GM12878 (cell line): ENCODE results near the gene ZMIZ2. TPM values are rescaled to one million over a fixed set of nuclear protein-coding genes. Genes with fewer than 3 reads are reported as not detected.

Source experiments
- ATAC-seq: fragments of 200-7000 bp; cut with Tn5 transposase; 3 replicates; pipeline ENCODE4 v1.9.1; 2020; ENCODE audit warnings: mild to moderate bottlenecking, moderate library complexity
- BruUV-seq: library from RNA; stranded (reverse); fragments of 400-500 nt; replicated peaks from 2 replicates; lab custom pipeline; 2021; lab: Mats Ljungman, UMichigan
- CTCF ChIA-PET: fragments of 300-600 bp; sonication (Branson Sonifier 250); formaldehyde crosslinking; extraction: SDS; loops from one replicate; lab custom pipeline; 2021; ENCODE audit warnings: inconsistent platforms; lab: Yijun Ruan, JAX
- POLR2A ChIA-PET: fragments of 350-600 bp; formaldehyde crosslinking; extraction: SDS; loops from one replicate; lab custom pipeline; 2021; ENCODE audit warnings: inconsistent platforms; lab: Charles Lee
- RAD21 ChIA-PET: fragments of 300-600 bp; sonication (Branson Sonifier 250); formaldehyde crosslinking; loops from one replicate; lab custom pipeline; 2023; ENCODE audit warnings: antibody characterized with exemption; ENCODE audit not compliant: unreplicated experiment; lab: Charles Lee
- SMC1A ChIA-PET: fragments of 300-600 bp; sonication (Branson Sonifier 250); formaldehyde crosslinking; loops from one replicate; lab custom pipeline; 2023; ENCODE audit not compliant: unreplicated experiment, uncharacterized antibody; lab: Charles Lee
- DNase-seq: peaks from one replicate; pipeline ENCODE4 v3.0.0-alpha.2; 2011; ENCODE audit warnings: low read depth, low spot score
- FAIRE-seq: peaks from 3 replicates; lab custom pipeline; 2011; peaks lifted over from hg19 to GRCh38; lab: Jason Lieb, UNC
- H2AFZ ChIP-seq: 2 replicates; pipeline ENCODE4 v1.6.0; 2011; ENCODE audit warnings: low read depth, low read length, control low read depth; ENCODE audit not compliant: control insufficient read depth
- H3K27ac ChIP-seq: 2 replicates; pipeline ENCODE4 v1.5.1; 2011; ENCODE audit warnings: control low read depth; ENCODE audit not compliant: control insufficient read depth, insufficient read depth
- H3K27me3 ChIP-seq, 2 experiments: replicated peaks in 1 of 2; 2 replicates each; pipeline versions ENCODE4 v1.6.0 to v1.6.1; 2011; ENCODE audit warnings: low read length in 1 of 2; ENCODE audit not compliant: control insufficient read depth in 2 of 2, insufficient read depth in 2 of 2
- H3K36me3 ChIP-seq, 2 experiments: 2 replicates each; pipeline ENCODE4 v1.5.1; 2011; ENCODE audit warnings: low read length in 1 of 2; ENCODE audit not compliant: control insufficient read depth in 2 of 2, insufficient read depth in 2 of 2
- H3K4me1 ChIP-seq: 2 replicates; pipeline ENCODE4 v1.6.1; 2011; ENCODE audit warnings: mild to moderate bottlenecking, low read length, moderate library complexity, mixed read lengths; ENCODE audit not compliant: control insufficient read depth, insufficient read depth
- H3K4me2 ChIP-seq: 2 replicates; pipeline ENCODE4 v1.6.0; 2011; ENCODE audit warnings: control low read depth; ENCODE audit not compliant: control insufficient read depth, insufficient read depth
- H3K4me3 ChIP-seq: fragments of 200-600 bp; sonication (generic); 2 replicates; pipeline ENCODE4 v1.5.1; 2016
- H3K79me2 ChIP-seq: 2 replicates; pipeline ENCODE4 v1.6.0; 2011; ENCODE audit warnings: low read length; ENCODE audit not compliant: control insufficient read depth, insufficient read depth
- H3K9ac ChIP-seq: 2 replicates; pipeline ENCODE4 v1.8.0; 2011; ENCODE audit warnings: low read length, control low read depth, mixed read lengths; ENCODE audit not compliant: control insufficient read depth, insufficient read depth
- H3K9me3 ChIP-seq: replicated peaks from 3 replicates; pipeline ENCODE4 v1.5.1; 2011; ENCODE audit warnings: mild to moderate bottlenecking, low read length; ENCODE audit not compliant: control insufficient read depth, insufficient read depth
- H4K20me1 ChIP-seq: 2 replicates; pipeline ENCODE4 v1.6.0; 2011; ENCODE audit not compliant: control insufficient read depth, insufficient read depth
- CREM ChIP-seq: IDR thresholded peaks from 2 replicates; pipeline ENCODE4 v1.6.1; 2014; ENCODE audit warnings: antibody characterized with exemption, low read depth
- DPF2 ChIP-seq: fragments of 450-650 bp; IDR thresholded peaks from 2 replicates; pipeline ENCODE4 v1.6.1; 2017; ENCODE audit warnings: mild to moderate bottlenecking
- EP300 ChIP-seq, 2 experiments: fragments of 150-350 bp in 1 of 2; IDR thresholded peaks; 2 replicates each; pipeline ENCODE4 v1.6.1; 2011 to 2012; ENCODE audit warnings: low read depth in 2 of 2, low read length in 2 of 2, borderline replicate concordance in 1 of 2, improper control_type of control experiment in 1 of 2, inconsistent platforms in 1 of 2; ENCODE audit not compliant: control insufficient read depth in 1 of 2
- POLR2AphosphoS2 ChIP-seq: IDR thresholded peaks from 2 replicates; pipeline ENCODE4 v1.6.1; 2011; ENCODE audit warnings: low read depth, mild to moderate bottlenecking, low read length, improper control_type of control experiment, moderate library complexity
- RAD21 ChIP-seq: IDR thresholded peaks from 2 replicates; pipeline ENCODE4 v1.6.1; 2011; ENCODE audit warnings: mild to moderate bottlenecking, low read depth, low read length, moderate library complexity; ENCODE audit not compliant: insufficient read depth
- RB1 ChIP-seq: fragments of 450-650 bp; formaldehyde crosslinking; IDR thresholded peaks from 2 replicates; pipeline ENCODE4 v1.6.1; 2017; ENCODE audit warnings: mild to moderate bottlenecking, borderline replicate concordance
- SMAD1 ChIP-seq: fragments of 450-650 bp; IDR thresholded peaks from 2 replicates; pipeline ENCODE4 v1.6.1; 2018; ENCODE audit warnings: mild to moderate bottlenecking, low read depth; ENCODE audit not compliant: partially characterized antibody
- TAF1 ChIP-seq: IDR thresholded peaks from 2 replicates; pipeline ENCODE4 v1.6.1; 2011; ENCODE audit warnings: mild to moderate bottlenecking, low read depth, low read length, borderline replicate concordance
- TCF12 ChIP-seq: IDR thresholded peaks from 2 replicates; pipeline ENCODE4 v1.6.1; 2011; ENCODE audit warnings: low read depth, mild to moderate bottlenecking, low read length
- TCF3 ChIP-seq: IDR thresholded peaks from 2 replicates; pipeline ENCODE4 v1.6.1; 2012; ENCODE audit warnings: low read depth, mild to moderate bottlenecking, low read length, borderline replicate concordance; ENCODE audit not compliant: insufficient read depth
- ZZZ3 ChIP-seq: IDR thresholded peaks from 2 replicates; pipeline ENCODE4 v1.6.1; 2011; ENCODE audit warnings: low read depth; ENCODE audit not compliant: control insufficient read depth, insufficient read length
- WGBS: methylation state at CpG from one replicate; pipeline ENCODE4 v1.1.6; 2016; ENCODE audit warnings: low lambda C conversion rate; ENCODE audit not compliant: insufficient replicate concordance, insufficient coverage; ENCODE audit errors: missing lambda C conversion rate; 5-methylcytosine and 5-hydroxymethylcytosine counted together
- in situ Hi-C: fragments of 300-500 bp; cut with MboI; formaldehyde crosslinking; loops from 9 replicates; pipeline ENCODE4 v1.14.3; 2018; ENCODE audit warnings: mixed read lengths
- intact Hi-C: fragments of 100-400 bp; cut with micrococcal nuclease; formaldehyde crosslinking; loops from one replicate; pipeline ENCODE4 v1.14.2; 2022; ENCODE audit not compliant: unreplicated experiment
- polyA plus RNA-seq, 11 experiments: library from polyadenylated mRNA; depleted of rRNA in 4 of 11; unstranded in 6 of 11; stranded (reverse) in 5 of 11; fragments of >200 nt; fragmentation: Nextera tagmentation in 4 of 11; fragmentation: Illumina TruSeq in 1 of 11; extraction: Ambion mirVana in 4 of 11; extraction: Trizol in 1 of 11; gene quantifications; 1 replicate in 1 of 11; 2 replicates in 10 of 11; pipeline versions ENCODE4 v1.2.1 to v1.2.3, GENCODE V29; 2011 to 2016; ENCODE audit warnings: inconsistent platforms in 2 of 11, missing spikeins in 2 of 11, low read depth in 1 of 11
- total RNA-seq, 4 experiments: library from RNA; depleted of rRNA in 3 of 4; stranded (reverse); fragments of >200 nt in 3 of 4; fragmentation: Illumina TruSeq in 1 of 4; extraction: Trizol in 1 of 4; gene quantifications; 2 replicates each; pipeline versions ENCODE4 v1.2.1 to v1.2.3, GENCODE V29; 2013 to 2021
- TF ChIP-seq, protein P1 (sequence below): IDR thresholded peaks from 2 replicates; pipeline ENCODE4 v1.6.1; 2011; ENCODE audit warnings: low read depth, mild to moderate bottlenecking, low read length, moderate library complexity, borderline replicate concordance; ENCODE audit errors: extremely low read depth
- TF ChIP-seq, protein P2 (sequence below): fragments of 450-650 bp; IDR thresholded peaks from 2 replicates; pipeline ENCODE4 v1.6.1; 2017; ENCODE audit warnings: mild to moderate bottlenecking, moderate library complexity
- TF ChIP-seq, protein P3 (sequence below): fragments of 450-650 bp; IDR thresholded peaks from 2 replicates; pipeline ENCODE4 v1.6.1; 2017; ENCODE audit warnings: borderline replicate concordance

The ZMIZ2 gene
- total and polyA plus RNA-seq, 10 of the 15 experiments (the other 5 are each of a cell fraction or from before 2014, with no cell fraction given), result 0.71 to 158 (median 17.0) TPM

DNA sequence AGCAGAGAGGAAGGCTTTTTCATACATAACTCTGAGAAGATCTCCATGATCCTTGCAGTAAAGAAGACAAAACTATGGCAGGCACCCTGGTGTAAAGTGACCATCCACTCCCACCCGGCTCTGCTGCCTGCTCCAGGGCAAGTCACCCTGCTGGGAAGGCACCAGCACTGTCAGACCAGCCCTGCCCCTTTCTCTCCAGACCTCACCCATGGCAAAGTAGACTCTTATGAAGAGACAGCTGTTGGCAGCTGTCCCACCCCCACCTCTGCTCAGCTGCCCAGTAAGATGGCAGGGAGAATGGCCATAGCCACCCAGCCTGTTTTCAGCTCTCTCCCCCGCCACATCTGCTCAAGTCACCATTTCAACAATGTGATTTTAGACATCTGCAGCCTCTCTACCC is 8.6 kb upstream of the ZMIZ2 start:
- BruUV-seq, result no TSS peak
- 94% methylated on average over 2 of the region's 2 CpGs for WGBS
- H3K9me3 ChIP-seq, result no peaks in the 10 kb centered on the region
- ATAC-seq (no peak), FAIRE-seq (no peak), DNase-seq (no peak)
- no peak overlapping the region for H3K4me3 ChIP-seq
- no peak for TF ChIP-seq POLR2AphosphoS2
- TF ChIP-seq EP300 (IDR thresholded peaks at IDR 0.05; ENCODE audit: borderline replicate concordance in 1 of 2, control insufficient read depth in 1 of 2, low read depth in 2 of 2, low read length in 2 of 2), result no peak
- TF ChIP-seq, protein P1, sequence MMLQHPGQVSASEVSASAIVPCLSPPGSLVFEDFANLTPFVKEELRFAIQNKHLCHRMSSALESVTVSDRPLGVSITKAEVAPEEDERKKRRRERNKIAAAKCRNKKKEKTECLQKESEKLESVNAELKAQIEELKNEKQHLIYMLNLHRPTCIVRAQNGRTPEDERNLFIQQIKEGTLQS, result no peak
- TF ChIP-seq RB1, result no peak
- no peak for TF ChIP-seq TCF12
- TF ChIP-seq SMAD1, result no peak
- TF ChIP-seq, protein P2, sequence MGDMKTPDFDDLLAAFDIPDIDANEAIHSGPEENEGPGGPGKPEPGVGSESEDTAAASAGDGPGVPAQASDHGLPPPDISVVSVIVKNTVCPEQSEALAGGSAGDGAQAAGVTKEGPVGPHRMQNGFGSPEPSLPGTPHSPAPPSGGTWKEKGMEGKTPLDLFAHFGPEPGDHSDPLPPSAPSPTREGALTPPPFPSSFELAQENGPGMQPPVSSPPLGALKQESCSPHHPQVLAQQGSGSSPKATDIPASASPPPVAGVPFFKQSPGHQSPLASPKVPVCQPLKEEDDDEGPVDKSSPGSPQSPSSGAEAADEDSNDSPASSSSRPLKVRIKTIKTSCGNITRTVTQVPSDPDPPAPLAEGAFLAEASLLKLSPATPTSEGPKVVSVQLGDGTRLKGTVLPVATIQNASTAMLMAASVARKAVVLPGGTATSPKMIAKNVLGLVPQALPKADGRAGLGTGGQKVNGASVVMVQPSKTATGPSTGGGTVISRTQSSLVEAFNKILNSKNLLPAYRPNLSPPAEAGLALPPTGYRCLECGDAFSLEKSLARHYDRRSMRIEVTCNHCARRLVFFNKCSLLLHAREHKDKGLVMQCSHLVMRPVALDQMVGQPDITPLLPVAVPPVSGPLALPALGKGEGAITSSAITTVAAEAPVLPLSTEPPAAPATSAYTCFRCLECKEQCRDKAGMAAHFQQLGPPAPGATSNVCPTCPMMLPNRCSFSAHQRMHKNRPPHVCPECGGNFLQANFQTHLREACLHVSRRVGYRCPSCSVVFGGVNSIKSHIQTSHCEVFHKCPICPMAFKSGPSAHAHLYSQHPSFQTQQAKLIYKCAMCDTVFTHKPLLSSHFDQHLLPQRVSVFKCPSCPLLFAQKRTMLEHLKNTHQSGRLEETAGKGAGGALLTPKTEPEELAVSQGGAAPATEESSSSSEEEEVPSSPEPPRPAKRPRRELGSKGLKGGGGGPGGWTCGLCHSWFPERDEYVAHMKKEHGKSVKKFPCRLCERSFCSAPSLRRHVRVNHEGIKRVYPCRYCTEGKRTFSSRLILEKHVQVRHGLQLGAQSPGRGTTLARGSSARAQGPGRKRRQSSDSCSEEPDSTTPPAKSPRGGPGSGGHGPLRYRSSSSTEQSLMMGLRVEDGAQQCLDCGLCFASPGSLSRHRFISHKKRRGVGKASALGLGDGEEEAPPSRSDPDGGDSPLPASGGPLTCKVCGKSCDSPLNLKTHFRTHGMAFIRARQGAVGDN, result no peak
- no peak for TF ChIP-seq TCF3
- no peak for TF ChIP-seq ZZZ3
- no peak for TF ChIP-seq RAD21
- no peak for TF ChIP-seq TAF1
- no peak for TF ChIP-seq DPF2
- TF ChIP-seq, protein P3, sequence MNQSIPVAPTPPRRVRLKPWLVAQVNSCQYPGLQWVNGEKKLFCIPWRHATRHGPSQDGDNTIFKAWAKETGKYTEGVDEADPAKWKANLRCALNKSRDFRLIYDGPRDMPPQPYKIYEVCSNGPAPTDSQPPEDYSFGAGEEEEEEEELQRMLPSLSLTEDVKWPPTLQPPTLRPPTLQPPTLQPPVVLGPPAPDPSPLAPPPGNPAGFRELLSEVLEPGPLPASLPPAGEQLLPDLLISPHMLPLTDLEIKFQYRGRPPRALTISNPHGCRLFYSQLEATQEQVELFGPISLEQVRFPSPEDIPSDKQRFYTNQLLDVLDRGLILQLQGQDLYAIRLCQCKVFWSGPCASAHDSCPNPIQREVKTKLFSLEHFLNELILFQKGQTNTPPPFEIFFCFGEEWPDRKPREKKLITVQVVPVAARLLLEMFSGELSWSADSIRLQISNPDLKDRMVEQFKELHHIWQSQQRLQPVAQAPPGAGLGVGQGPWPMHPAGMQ, result no peak
- TF ChIP-seq CREM, result no peak
- ChIA-PET RAD21 (no interaction called here), SMC1A (no interaction called here), POLR2A (no interaction called here), CTCF (interaction anchor here (0.7 kb wide), 1 partner anchor 84 kb away, joined by 3 read pairs; no protein-coding TSS in a partner anchor)
- H3K4me2 ChIP-seq, result no peak overlapping the region
- intact Hi-C loops (no loop called here), in situ Hi-C loops (no loop called here)
- no peaks in the 10 kb centered on the region for H3K27me3 ChIP-seq
- H3K9ac ChIP-seq, result no peak overlapping the region
- no peaks in the 10 kb centered on the region for H4K20me1 ChIP-seq
- H3K4me1 ChIP-seq, result peaks cover 6% of the 10 kb centered on the region
- no peaks in the 10 kb centered on the region for H3K36me3 ChIP-seq
- H3K79me2 ChIP-seq, result no peaks in the 10 kb centered on the region
- no peak overlapping the region for H2AFZ ChIP-seq
- H3K27ac ChIP-seq, result no peak overlapping the region
